Measurements from ENCODE around the gene NT5DC2.
"Not testable (repeated sequence)": the region's sequence is repeated elsewhere in the genome, so short reads cannot be mapped to it uniquely, and the experiment has no call there.

Gene NT5DC2

GRCh38 chr3:52537165-52537620 lies 3.5 kb upstream of the NT5DC2 start:
- DNase-seq: peak in 1 of 3 donors; percentile 44

- peak; percentile 99 to 100 (median 99) for DNase-seq
Observed at GRCh38 chr3:52536369-52537164, 2.9 kb upstream of the NT5DC2 start, which contains the start of gene UQCC5. Gene UQCC5, plus strand, starts transcription at chr3:52536605. Its CDS starts 151 bp downstream, at chr3:52536756.

- DNase-seq: no peak
Observed at GRCh38 chr3:52536112-52536368, 2.4 kb upstream of the NT5DC2 start.

- DNase-seq: no peak
Observed at GRCh38 chr3:52535411-52536111, 1.9 kb upstream of the NT5DC2 start.

GRCh38 chr3:52534281-52535183 lies 875 bp upstream of the NT5DC2 start:
- DNase-seq: no peak

GRCh38 chr3:52532838-52533622 lies 627 bp downstream of the NT5DC2 start:
- peak; percentile 25 to 58 (median 45) for DNase-seq

- peak; percentile 70 to 72 (median 71) for DNase-seq
Observed at GRCh38 chr3:52532517-52532837, 1.2 kb downstream of the NT5DC2 start.

GRCh38 chr3:52531860-52532516 lies 1.7 kb downstream of the NT5DC2 start:
- peak in 1 of 3 donors; percentile 20 for DNase-seq

- DNase-seq: peak in 1 of 3 donors; percentile 21
Observed at GRCh38 chr3:52530918-52531826, 2.5 kb downstream of the NT5DC2 start.

- no peak for DNase-seq
Observed at GRCh38 chr3:52529376-52530333, 4.0 kb downstream of the NT5DC2 start.

GRCh38 chr3:52528586-52529375 lies 4.9 kb downstream of the NT5DC2 start:
- DNase-seq: no peak

- no peak for DNase-seq
Observed at GRCh38 chr3:52527732-52528585, 5.7 kb downstream of the NT5DC2 start.

GRCh38 chr3:52527039-52527731 lies 6.5 kb downstream of the NT5DC2 start:
- no peak for DNase-seq

- DNase-seq: not testable (repeated sequence)
Observed at GRCh38 chr3:52526671-52527038, 7.0 kb downstream of the NT5DC2 start.

GRCh38 chr3:52525680-52526561 lies 7.7 kb downstream of the NT5DC2 start:
- no peak for DNase-seq

Data from suppressor macrophage treated with lipopolysaccharide for 1 hour (primary cell).